CD4-positive, alpha-beta T cell treated with Interleukin-2 at 100 ng/mL for 4 hours (primary cell): ENCODE results near the gene MRPS2.
"Not testable (repeated sequence)": the region's sequence is repeated elsewhere in the genome, so short reads cannot be mapped to it uniquely, and the experiment has no call there.

Experiments
- DNase-seq: peaks from one replicate; pipeline ENCODE4 v3.0.0-alpha.2; 2020; ENCODE audit warnings: low spot score

Gene MRPS2

DNA sequence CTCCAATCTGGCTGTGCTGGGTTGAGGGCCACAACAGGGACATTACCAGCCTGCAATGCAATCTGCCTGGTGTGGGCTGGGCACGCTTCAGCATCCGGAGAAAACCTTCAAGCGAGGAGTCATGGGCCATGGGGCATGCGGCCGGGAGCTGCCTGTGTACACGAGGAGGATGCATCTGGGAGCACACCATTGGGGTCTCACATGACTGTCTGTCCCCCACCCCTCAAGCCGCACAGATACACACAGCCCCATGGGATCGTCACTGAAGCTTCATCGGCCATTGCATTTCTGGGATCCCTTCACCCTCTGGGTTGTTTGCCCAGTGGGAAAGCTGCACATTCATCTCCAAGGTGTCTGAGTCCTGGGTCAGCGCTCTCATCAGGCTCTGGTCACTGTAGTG, 30.6 kb downstream of the MRPS2 start:
- DNase-seq: no peak

GRCh38 chr9:135533113-135533512, 32.6 kb downstream of the MRPS2 start:
- DNase-seq: no peak

- DNase-seq: no peak
Measured at GRCh38 chr9:135533674-135534073, 33.2 kb downstream of the MRPS2 start.

DNA sequence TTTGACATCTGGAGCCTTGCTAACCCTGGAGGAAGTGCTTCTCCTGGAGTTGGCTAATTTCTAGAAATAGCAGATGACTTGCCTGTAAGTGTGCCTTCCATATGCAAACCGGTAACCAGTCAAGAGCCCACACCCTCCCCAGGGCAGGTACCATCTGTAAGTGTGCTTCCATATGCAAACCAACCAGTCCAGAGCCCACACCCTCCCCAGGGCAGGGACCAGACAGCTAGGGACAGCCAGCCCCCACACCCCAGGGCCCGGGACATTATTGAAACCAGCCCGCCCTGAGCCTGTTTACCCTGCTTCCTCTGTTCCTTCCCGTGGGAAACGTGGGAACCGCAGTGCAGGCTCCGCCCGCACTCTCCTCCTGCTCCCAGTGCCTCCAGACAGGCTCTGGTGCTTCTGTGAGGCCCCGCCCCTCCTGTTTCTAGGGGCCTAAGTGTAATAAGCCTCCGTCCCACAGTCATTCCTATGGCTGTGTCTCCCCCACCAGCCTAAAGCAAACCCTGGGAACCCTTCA, 33.8 kb downstream of the MRPS2 start:
- not testable (repeated sequence) for DNase-seq

GRCh38 chr9:135534826-135535225, 34.3 kb downstream of the MRPS2 start:
- DNase-seq: not testable (repeated sequence)

DNA sequence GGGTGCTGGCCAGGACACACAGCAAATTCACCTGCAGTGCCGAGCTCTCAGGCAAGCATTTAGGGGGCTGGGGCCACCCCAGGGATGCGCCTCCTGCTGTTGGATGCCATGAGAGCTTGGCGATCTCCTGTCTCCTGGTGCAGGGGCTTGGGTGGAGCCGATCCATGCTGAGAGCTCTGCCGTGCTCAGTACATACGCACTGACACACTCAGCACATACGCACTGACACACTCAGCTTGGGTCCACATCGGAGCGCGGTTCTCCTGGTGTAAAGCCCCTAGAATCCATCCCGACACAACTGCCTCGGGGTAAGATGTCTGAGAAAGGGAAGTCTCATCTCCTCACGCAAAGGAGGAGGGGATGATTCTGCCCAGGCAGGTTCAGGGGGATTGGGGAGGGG, 35.1 kb downstream of the MRPS2 start:
- not testable (repeated sequence) for DNase-seq

DNA sequence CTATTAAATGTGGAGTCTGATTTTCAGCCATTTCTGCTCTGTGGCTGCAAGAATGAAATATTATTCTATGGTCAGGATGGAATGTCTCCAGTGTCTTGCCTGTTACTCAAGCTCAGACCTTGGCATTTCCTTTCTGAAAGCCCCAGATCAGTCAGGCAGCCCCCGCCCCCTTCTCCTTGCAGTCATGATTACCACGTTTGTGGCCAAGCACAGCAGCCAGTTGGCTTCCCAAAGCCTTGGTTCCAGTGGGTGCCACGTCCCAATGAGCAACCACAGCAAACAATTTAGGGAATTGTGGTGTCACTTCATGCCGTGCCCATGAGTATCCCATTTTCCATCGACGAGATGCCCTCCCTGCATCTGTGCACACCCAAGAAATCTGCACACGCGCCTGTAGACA, 35.7 kb downstream of the MRPS2 start:
- DNase-seq: no peak

- DNase-seq: not testable (repeated sequence)
Measured at GRCh38 chr9:135543262-135543894, 42.9 kb downstream of the MRPS2 start.

DNA sequence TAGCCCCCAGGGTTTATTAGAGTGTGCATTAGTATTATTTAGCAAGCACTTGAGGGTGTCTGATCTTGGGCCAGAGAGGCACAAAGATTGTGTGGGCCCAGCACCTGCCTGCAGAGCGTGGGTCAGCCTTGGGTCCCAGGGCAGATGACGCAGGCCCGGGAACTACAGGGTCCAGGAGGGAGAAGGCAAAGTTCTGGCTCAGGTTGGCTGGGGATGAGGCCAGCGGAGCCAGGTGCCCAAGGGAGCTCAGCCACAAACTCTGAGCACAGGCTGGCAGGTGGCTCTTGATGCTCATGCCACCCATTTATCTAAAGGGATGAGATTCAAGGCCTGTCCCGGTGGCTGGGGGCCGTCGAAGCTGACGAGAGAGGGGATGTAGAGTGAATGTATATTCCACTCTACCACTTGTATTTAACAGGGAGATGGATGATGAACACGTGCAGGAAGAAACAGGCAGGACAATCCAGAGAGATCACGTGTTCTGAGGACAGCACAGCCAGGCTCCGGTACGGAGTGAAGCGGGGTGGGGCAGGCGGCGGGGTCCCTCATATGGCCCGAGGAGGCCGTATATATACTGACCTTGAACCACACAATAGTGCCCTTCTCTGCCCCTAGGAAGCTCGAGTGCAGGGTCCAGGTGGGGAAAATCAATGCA, 44.6 kb downstream of the MRPS2 start:
- DNase-seq: no peak

GRCh38 chr9:135545646-135546176, 45.2 kb downstream of the MRPS2 start, which contains the start of gene OBP2A:
Gene OBP2A, plus strand, starts transcription at chr9:135546126. Its CDS starts 55 bp downstream, at chr9:135546181.
- DNase-seq: not testable (repeated sequence)

DNA sequence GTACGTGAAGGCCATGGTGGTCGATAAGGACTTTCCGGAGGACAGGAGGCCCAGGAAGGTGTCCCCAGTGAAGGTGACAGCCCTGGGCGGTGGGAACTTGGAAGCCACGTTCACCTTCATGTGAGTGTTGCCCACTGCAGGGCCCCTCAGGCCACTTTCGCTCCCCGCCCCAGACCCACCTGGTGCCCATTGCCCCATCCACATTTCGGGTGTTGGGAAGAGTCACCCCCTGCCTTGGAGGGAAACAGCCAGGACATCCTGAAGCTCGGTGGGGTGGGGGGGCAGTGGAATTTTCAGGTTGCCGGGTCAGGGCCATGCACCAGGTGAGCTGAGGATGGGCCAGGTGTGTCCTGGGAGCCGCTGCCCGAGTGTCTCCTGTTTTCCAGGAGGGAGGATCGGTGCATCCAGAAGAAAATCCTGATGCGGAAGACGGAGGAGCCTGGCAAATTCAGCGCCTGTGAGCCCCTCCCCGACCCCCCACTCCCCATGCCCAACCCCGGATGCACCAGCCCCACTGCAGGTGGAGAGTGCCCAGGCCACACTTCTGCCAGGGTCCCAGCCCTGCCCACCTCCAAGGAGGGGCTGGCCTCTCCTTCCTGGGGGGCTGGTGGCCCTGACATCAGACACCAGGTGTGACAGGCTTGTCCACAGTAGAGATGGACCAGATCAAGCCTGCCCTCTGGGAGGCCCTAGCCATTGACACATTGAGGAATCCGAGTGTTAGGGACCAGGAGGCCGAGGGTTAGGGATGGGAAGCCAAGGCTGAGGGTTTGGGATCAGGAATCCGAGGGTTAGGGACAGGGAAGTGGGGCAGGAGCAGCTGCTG, 46.5 kb downstream of the MRPS2 start:
- not testable (repeated sequence) for DNase-seq

DNA sequence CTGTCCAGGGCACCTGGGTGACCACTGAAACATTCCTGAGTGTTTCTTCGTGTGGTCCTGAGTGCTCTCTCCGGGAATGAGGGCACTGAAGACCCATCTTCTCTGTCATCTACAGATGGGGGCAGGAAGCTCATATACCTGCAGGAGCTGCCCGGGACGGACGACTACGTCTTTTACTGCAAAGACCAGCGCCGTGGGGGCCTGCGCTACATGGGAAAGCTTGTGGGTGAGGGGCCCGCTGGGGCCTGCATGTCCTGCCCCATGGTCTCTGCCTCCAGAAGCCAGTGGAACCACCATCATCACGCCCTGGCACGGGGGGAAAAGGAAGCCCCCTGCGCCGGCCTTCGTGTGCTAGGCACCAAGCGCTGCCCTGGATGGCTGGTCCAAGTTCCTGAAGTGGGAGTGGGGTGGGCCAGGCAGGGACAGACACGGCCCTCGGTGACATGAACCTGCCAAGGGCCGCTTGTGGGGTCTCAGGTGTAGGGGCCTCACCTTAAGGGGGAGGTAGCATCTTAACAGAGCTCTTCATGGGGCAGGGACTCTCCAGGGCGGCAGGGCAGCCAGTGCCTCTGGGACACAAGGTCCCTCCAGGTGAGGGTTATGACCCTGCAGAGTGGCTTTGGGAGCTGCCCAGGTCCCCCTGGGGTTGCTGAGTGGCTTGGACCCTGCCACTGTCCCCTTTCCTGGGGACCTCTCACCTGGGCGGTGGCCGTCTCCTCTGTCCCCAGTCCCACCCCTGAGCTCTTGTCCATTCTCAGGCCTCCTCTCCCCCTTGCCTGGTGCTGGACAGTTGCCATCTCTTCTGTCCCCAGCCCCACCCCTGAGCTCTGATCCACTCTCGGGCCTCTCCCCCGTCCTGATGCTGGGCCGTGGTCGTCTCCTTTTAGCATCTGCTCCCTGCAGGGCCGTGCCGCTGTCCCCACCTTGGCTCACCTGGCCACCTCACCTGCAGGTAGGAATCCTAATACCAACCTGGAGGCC, 47.6 kb downstream of the MRPS2 start:
- DNase-seq: no peak

DNA sequence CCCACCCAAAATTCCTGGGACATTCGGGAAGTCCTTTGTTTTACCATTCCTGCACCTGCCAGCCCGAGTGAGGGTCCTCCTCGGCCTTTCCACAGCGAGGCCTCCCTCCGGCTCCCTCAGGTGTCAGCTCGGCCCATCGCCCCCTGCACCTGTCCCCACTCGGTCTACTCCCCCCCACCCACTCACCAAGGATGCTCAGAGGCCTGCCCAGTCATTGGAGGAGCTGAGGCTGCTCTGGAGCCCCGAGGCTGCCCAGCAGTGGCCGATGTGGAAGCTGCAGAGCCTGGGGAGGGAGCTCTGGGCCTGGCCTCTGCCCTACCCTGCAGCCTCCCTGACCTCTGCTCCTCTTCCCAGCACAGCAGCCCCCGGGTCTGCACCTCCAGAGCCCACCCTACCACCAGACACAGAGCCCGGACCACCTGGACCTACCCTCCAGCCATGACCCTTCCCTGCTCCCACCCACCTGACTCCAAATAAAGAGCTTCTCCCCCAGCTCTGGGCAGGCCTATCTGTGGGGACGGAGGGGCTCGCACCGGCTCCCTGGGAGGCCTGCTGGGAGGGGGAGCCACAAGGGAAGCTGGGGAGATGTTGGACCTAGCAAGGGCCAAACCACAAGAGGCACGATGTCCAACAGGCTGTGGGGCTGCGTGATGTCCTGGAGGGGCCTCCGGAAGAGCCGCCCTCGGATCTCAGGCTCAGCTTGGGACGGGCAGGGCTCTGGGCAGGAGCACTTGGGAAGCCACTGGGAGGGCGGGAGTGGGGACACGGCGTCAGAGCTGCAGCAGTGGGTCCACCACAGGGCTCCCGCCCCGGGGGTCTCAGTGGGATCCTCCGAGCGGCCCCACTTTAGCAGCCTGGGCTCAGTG, 49.2 kb downstream of the MRPS2 start:
- not testable (repeated sequence) for DNase-seq

DNA sequence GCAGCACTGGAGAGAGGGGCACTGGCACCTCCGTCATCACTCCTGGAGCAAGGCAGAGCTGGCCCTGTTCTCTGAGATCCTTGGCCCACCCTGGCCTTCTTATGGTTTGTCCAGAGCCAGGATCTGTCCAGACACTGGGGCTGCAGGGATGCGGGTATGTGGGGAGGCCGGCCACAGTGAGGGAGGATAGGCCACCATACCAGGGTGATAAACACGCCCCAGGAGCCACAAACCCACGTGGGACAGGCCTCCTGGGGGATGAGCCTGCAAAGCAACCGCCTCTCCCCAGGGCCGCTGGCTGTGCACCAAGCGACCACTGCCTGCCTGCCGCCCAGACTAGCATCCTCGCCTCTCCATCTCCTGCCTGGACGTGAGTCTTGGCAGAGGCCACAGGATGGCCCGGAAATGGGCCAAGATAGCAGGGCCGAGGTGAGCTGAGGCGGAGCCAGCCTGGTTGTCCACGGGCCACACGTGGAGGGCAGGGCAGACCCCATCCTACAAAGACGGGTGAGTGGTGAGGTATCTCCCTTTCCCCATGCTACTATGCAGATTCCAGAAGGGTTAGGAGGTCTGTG, 49.9 kb downstream of the MRPS2 start:
- no peak for DNase-seq

DNA sequence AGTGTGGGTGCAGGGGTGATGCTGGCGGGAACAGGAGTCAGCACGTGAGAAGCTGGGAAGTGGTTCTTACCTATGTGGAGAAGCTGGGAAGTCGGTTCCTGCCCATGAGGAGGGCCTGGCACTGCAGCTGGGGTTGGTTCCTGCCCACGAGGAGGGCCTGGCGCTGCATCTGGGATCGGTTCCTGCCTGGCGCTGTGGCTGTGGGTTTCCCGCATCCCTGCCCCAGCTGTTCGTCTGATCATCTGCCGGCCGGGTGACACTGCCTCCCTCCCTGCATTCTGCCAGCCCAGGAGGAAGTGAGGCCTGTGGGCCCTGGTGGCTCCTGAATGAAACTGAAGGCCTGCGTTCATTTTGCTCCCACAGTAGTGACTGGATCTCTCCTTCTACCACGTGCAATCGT, 50.5 kb downstream of the MRPS2 start:
- DNase-seq: no peak

DNA sequence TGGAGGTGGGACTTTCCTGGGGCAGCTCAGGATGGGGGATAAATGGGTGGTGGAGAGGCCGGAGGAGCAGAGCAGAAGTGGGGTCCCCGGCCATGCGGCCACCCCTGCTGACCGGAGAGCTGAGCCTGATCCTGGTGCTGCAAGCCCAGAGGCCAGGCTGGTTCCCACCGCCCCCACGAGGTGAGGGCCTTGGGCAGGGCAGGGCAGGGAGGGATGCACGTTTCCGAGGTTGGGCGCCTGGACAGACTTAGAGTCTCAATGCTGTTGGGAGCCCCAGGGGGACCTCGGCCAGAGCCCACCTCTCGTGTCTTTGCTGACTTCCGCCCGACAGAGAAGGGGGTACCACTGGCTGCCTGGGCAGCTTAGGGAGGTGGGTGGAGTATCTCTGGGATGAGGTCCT, 51.0 kb downstream of the MRPS2 start:
- no peak for DNase-seq

DNA sequence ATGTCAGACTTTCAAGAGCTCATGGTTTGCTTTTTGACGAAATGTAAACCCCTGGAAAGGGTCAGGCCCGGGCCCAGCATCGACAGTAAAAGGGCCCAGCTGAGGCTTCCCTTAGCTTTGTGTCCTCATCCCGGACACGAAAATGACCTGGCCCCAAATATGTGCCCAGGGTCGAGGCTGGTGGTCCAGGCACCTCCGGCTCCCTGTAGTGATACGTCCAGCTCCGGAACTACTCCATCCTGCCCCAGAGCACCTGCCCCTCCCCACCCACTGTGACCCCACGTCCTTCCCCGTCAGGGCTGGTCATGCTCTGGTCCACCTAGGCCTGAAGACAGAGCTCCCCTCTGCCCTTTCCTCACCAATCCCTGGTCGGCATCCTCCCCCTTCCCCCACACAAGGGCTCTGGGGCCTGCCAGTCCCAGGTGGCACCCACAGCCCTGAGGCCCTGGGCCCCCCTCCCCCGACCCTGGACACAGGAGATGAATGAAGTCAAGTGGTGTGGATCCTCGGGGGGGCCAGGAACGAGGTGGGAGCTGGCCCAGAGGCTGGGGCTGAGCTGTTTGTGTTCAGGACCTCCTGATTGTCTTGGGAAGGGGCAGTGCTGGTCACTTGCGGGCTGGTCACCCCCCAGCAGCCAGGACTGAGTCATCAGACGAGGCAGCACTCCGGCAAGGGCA, 51.7 kb downstream of the MRPS2 start:
- DNase-seq: no peak

GRCh38 chr9:135552698-135553171, 52.3 kb downstream of the MRPS2 start:
- DNase-seq: no peak
